Measurements from ENCODE around the gene CCNA2. TPM values are rescaled to one million over a fixed set of nuclear protein-coding genes. Genes with fewer than 3 reads are reported as not detected.

Gene CCNA2
- total RNA-seq, 1 donor from 2014 or later: 8.2 TPM

GRCh38 chr4:121811122-121811521 is 12.6 kb downstream of the CCNA2 start:
- Mint-ChIP-seq H3K27me3 (ENCODE audit: low read depth) (no peaks in the 10 kb centered on the region), H3K9me3 (ENCODE audit: low read depth) (no peaks in the 10 kb centered on the region), H3K4me3 (ENCODE audit: unreplicated experiment) (no peak overlapping the region), H3K36me3 (ENCODE audit: low read depth) (peaks cover 13% of the 10 kb centered on the region), H3K27ac (ENCODE audit: unreplicated experiment) (no peak overlapping the region), H3K4me1 (ENCODE audit: low read depth) (peaks cover 6% of the 10 kb centered on the region)
- DNase-seq (ENCODE audit: low spot score): no peak
- no peak for TF ChIP-seq CTCF (IDR thresholded peaks at IDR 0.05)

- no peaks in the 10 kb centered on the region for H3K27me3 Mint-ChIP-seq (ENCODE audit: low read depth)
- TF ChIP-seq CTCF (IDR thresholded peaks at IDR 0.05): no peak
- peaks cover 13% of the 10 kb centered on the region for H3K36me3 Mint-ChIP-seq (ENCODE audit: low read depth)
- H3K4me1 Mint-ChIP-seq (ENCODE audit: low read depth): peaks cover 13% of the 10 kb centered on the region
- no peak for DNase-seq (ENCODE audit: low spot score)
- no peak overlapping the region for H3K27ac Mint-ChIP-seq (ENCODE audit: unreplicated experiment)
- H3K9me3 Mint-ChIP-seq (ENCODE audit: low read depth): no peaks in the 10 kb centered on the region
- H3K4me3 Mint-ChIP-seq (ENCODE audit: unreplicated experiment): no peak overlapping the region
Observed at GRCh38 chr4:121806411-121806810, 17.3 kb downstream of the CCNA2 start.

- no peaks in the 10 kb centered on the region for H3K27me3 Mint-ChIP-seq (ENCODE audit: low read depth)
- H3K36me3 Mint-ChIP-seq (ENCODE audit: low read depth): peaks cover 6% of the 10 kb centered on the region
- peaks cover 22% of the 10 kb centered on the region for H3K4me1 Mint-ChIP-seq (ENCODE audit: low read depth)
- H3K4me3 Mint-ChIP-seq (ENCODE audit: unreplicated experiment): peak overlapping the region; percentile 89
- no peak for TF ChIP-seq CTCF (IDR thresholded peaks at IDR 0.05)
- no peak for DNase-seq (ENCODE audit: low spot score)
- H3K27ac Mint-ChIP-seq (ENCODE audit: unreplicated experiment): peak overlapping the region; percentile 98
- no peaks in the 10 kb centered on the region for H3K9me3 Mint-ChIP-seq (ENCODE audit: low read depth)
Observed at GRCh38 chr4:121801715-121802075, 22.0 kb downstream of the CCNA2 start.

- Mint-ChIP-seq H3K27me3 (ENCODE audit: low read depth) (no peaks in the 10 kb centered on the region), H3K36me3 (ENCODE audit: low read depth) (peaks cover 4% of the 10 kb centered on the region), H3K4me1 (ENCODE audit: low read depth) (peaks cover 22% of the 10 kb centered on the region), H3K27ac (ENCODE audit: unreplicated experiment) (peak within 1 kb of the TSS; percentile 98), H3K4me3 (ENCODE audit: unreplicated experiment) (peak within 1 kb of the TSS; percentile 89), H3K9me3 (ENCODE audit: low read depth) (no peaks in the 10 kb centered on the region)
- DNase-seq (ENCODE audit: low spot score): peak; percentile 94
- no peak for TF ChIP-seq CTCF (IDR thresholded peaks at IDR 0.05)
Observed at GRCh38 chr4:121800961-121801714, 22.5 kb downstream of the CCNA2 start, which contains the start of gene EXOSC9. TSS of gene EXOSC9 (plus strand) at chr4:121801323. CDS start at chr4:121801425, 102 bp downstream.

GRCh38 chr4:121800638-121800960 is 23.1 kb downstream of the CCNA2 start:
- no peak for TF ChIP-seq CTCF (IDR thresholded peaks at IDR 0.05)
- no peaks in the 10 kb centered on the region for H3K27me3 Mint-ChIP-seq (ENCODE audit: low read depth)
- H3K36me3 Mint-ChIP-seq (ENCODE audit: low read depth): peaks cover 4% of the 10 kb centered on the region
- H3K9me3 Mint-ChIP-seq (ENCODE audit: low read depth): no peaks in the 10 kb centered on the region
- peaks cover 22% of the 10 kb centered on the region for H3K4me1 Mint-ChIP-seq (ENCODE audit: low read depth)
- peak overlapping the region; percentile 98 for H3K27ac Mint-ChIP-seq (ENCODE audit: unreplicated experiment)
- no peak for DNase-seq (ENCODE audit: low spot score)
- peak overlapping the region; percentile 89 for H3K4me3 Mint-ChIP-seq (ENCODE audit: unreplicated experiment)
